G401 (cell line): ENCODE data around the gene SLK. TPM values are rescaled to one million over a fixed set of nuclear protein-coding genes. Genes with fewer than 3 reads are reported as not detected.

ENCODE experiments used
- DNase-seq: peaks from one replicate; pipeline ENCODE4 v3.0.0-alpha.2; 2015; ENCODE audit warnings: low spot score
- in situ Hi-C: cut with HindIII; loops from 2 replicates; pipeline ENCODE4 v1.10.0; 2016; ENCODE audit warnings: low sequenced_read_pairs, mixed read lengths
- total RNA-seq: library from RNA; depleted of rRNA; stranded (reverse); fragments of >200 nt; shearing (Covaris generic); gene quantifications from 2 replicates; pipeline ENCODE4 v1.2.3, GENCODE V29; 2014; rRNA removed

The SLK gene
- total RNA-seq, 1 experiment from 2014 or later, result 33.2 TPM

DNA sequence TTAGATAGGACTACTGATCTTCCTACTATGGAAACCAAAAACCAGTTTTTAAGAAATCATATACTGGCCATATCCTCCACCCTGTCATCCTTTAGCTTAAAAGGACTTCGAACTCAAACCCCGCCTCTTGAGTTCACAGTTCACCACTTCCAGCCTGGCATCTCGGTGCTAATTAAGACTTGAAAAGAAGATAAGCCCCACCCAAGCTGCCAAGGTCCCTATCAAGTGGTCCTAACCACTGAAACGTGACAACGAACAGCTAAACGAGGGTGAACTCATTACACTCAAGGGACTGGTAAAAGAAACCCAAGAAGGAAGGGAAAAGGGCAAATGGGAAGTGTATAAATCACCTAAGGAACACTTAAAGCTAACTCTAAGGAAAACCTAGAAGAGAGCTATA lies 102.7 kb downstream of the SLK start:
- in situ Hi-C loops, result no loop called here
- no peak for DNase-seq

DNA sequence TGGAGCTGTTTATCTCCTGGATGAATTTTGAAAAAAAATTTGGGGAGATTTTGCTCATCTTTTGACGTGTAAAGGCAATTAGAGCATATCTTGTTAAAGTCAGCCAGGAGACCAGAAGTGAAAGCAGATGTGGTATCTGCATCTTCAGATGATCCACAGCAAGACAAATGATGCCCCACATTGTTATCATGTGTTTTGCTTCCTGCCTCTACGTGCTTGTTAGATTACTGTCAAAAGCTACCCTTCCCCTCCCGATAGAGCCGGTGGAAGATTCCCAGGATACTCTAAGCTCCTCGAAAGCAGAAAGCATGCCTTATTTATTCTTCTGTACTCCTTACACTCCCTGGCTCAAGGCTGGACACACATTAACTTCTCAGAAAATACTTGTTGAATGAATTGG lies 105.8 kb downstream of the SLK start:
- in situ Hi-C loops, result no loop called here
- DNase-seq, result no peak

DNA sequence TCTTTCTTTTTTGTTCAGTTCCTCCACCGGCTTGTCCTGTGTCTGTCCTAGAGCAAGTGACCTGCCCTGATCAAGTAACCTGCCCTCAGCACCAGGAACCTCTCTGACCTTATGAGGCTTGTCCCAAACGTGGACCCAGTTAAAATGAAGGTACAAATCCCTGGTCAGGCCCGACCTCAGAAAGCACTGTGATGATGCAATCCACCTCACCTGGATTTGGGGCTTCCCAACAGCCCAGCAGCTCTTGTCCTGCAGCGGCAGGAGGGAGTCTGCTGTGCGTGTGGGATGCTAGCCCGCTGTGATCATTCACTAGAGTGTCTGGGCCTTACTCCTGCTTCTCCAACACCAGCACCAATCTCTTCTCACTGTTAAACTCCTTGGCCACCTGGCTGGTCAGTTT lies 107.6 kb downstream of the SLK start:
- DNase-seq, result no peak
- in situ Hi-C loops, result no loop called here

GRCh38 chr10:104076743-104077160 lies 109.8 kb downstream of the SLK start:
- DNase-seq, result peak; percentile 3

GRCh38 chr10:104077247-104077646 lies 110.3 kb downstream of the SLK start:
- in situ Hi-C loops, result no loop called here
- DNase-seq, result no peak

More at GRCh38 chr10:104076743-104077160, 109.8 kb downstream of the SLK start:
- in situ Hi-C loops, result no loop called here

- DNase-seq, result no peak
- in situ Hi-C loops, result no loop called here
Measured at GRCh38 chr10:104077663-104078151, 110.8 kb downstream of the SLK start.

Other genes with a start within 250 kb of the SLK start
- gene SH3PXD2A, start 111.6 kb upstream of the SLK start, total RNA-seq, result 11.0 and 19.1 TPM in 2 replicates
- 24.1 and 28.7 TPM in 2 replicates for gene STN1, start 49.0 kb upstream of the SLK start, total RNA-seq
- 0.03 and 0.06 TPM in 2 replicates for gene COL17A1, start 118.7 kb downstream of the SLK start, total RNA-seq
- 16.6 and 17.7 TPM in 2 replicates for gene SFR1, start 155.0 kb downstream of the SLK start, total RNA-seq